Fibroblast of lung (primary cell): ENCODE data around the gene TBCA.

Source experiments
- EZH2 ChIP-seq: IDR thresholded peaks from 2 replicates; pipeline ENCODE4 v1.5.1; 2012; ENCODE audit warnings: low read length, control low read depth, mild to moderate bottlenecking; ENCODE audit errors: missing control alignments
- TF ChIP-seq, protein P1 (sequence below), 2 donors: IDR thresholded peaks in 1 of 2; conservative IDR thresholded peaks in 1 of 2; 1 replicate in 1 of 2; 2 replicates in 1 of 2; pipeline ENCODE4 v1.5.1; 2011 to 2012; ENCODE audit warnings: low read length in 2 of 2, control low read depth in 1 of 2, inconsistent platforms in 1 of 2, low read depth in 1 of 2, mild to moderate bottlenecking in 1 of 2

DNA sequence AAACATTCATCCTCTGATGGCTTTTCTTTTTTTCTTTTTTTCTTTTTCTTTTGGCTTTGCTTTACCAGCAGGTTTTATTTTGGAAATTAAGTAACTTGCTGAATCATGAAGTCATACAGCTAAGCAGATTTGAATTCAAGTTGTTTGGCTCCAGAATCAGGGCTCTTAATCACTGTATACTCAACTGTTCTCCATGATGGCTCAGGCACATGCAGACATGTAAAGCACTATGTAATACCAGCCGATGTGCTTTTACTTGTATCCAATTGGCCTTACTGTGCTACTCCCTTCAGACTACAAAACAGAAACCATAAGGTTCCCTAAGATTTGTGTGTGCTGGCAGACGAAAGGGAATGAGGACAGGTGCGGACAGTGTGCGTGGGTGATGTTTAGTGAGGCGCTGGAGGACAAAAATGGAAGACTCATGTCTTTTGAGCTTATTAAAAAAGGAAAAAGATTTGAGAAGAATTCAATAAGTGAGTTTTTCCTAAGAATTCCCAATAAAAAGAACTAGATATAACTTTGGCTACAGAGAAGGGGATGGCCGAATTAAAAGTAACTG lies 92.9 kb downstream of the TBCA start:
- TF ChIP-seq, protein P1, sequence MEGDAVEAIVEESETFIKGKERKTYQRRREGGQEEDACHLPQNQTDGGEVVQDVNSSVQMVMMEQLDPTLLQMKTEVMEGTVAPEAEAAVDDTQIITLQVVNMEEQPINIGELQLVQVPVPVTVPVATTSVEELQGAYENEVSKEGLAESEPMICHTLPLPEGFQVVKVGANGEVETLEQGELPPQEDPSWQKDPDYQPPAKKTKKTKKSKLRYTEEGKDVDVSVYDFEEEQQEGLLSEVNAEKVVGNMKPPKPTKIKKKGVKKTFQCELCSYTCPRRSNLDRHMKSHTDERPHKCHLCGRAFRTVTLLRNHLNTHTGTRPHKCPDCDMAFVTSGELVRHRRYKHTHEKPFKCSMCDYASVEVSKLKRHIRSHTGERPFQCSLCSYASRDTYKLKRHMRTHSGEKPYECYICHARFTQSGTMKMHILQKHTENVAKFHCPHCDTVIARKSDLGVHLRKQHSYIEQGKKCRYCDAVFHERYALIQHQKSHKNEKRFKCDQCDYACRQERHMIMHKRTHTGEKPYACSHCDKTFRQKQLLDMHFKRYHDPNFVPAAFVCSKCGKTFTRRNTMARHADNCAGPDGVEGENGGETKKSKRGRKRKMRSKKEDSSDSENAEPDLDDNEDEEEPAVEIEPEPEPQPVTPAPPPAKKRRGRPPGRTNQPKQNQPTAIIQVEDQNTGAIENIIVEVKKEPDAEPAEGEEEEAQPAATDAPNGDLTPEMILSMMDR (conservative IDR thresholded peaks at IDR 0.05 in 1 of 2, IDR thresholded peaks at IDR 0.05 in 1 of 2; ENCODE audit: low read depth in 1 of 2, low read length in 2 of 2): no peak
- TF ChIP-seq EZH2: no peak
